ENCODE results near the gene PRR5. TPM values are rescaled to one million over a fixed set of nuclear protein-coding genes. Genes with fewer than 3 reads are reported as not detected.

PRR5 gene
- total RNA-seq, 1 experiment from 2014 or later, result 26.9 TPM

- TF ChIP-seq POLR2A (IDR thresholded peaks at IDR 0.05; ENCODE audit: borderline replicate concordance, extremely low read depth, insufficient read depth, insufficient read length) (no peak), EZH2phosphoT487 (IDR thresholded peaks at IDR 0.05; ENCODE audit: borderline replicate concordance) (no peak), CBX3 (IDR thresholded peaks at IDR 0.05; ENCODE audit: low read depth) (no peak), REST (IDR thresholded peaks at IDR 0.05; ENCODE audit: low read depth) (no peak), TCF7L2 (IDR thresholded peaks at IDR 0.05; ENCODE audit: borderline replicate concordance, extremely low read depth, insufficient read depth, insufficient read length) (no peak), POLR2AphosphoS5 (IDR thresholded peaks at IDR 0.05; ENCODE audit: low read depth, low read length) (no peak), YY1 (IDR thresholded peaks at IDR 0.05; ENCODE audit: extremely low read depth, insufficient replicate concordance, low read depth, low read length) (no peak), SRF (IDR thresholded peaks at IDR 0.05; ENCODE audit: low read depth) (no peak), ZFX (IDR thresholded peaks at IDR 0.05) (no peak)
- Histone ChIP-seq H3K9ac (ENCODE audit: low read length) (no peak overlapping the region), H3K27me3 (ENCODE audit: insufficient read depth, low read length) (no peaks in the 10 kb centered on the region), H3K79me2 (ENCODE audit: insufficient read depth, low read length) (peaks cover 99% of the 10 kb centered on the region), H3K27ac (ENCODE audit: low read depth, low read length) (no peak overlapping the region), H2AFZ (ENCODE audit: low read depth, low read length, poor library complexity, severe bottlenecking) (no peak overlapping the region), H4K20me1 (ENCODE audit: insufficient read depth) (peaks cover 12% of the 10 kb centered on the region; the same call in 1 of the 2 replicates), H3K4me2 (ENCODE audit: low read length) (no peak overlapping the region), H3K9me3 (ENCODE audit: control insufficient read depth in 1 of 2, insufficient read depth in 1 of 2, low read depth in 1 of 2, low read length in 2 of 2) (no peaks in the 10 kb centered on the region), H3K4me3 (replicated peaks in 1 of 2; ENCODE audit: low read depth in 1 of 2, low read length in 2 of 2) (no peak overlapping the region), H3K36me3 (ENCODE audit: control insufficient read depth in 1 of 2, insufficient read depth in 2 of 2, low read length in 2 of 2) (peaks cover 0 to 4% of the 10 kb centered on the region in 2 experiments; a peak in 1 of 4 replicates), H3K9me2 (ENCODE audit: insufficient read depth) (no peaks in the 10 kb centered on the region), H3K4me1 (ENCODE audit: control insufficient read depth in 1 of 2, insufficient read depth in 2 of 2, low read length in 2 of 2) (peaks cover 41 to 46% of the 10 kb centered on the region in 2 experiments)
- ATAC-seq (no peak), DNase-seq (ENCODE audit: low read depth, low spot score) (no peak)
- CTCF ChIA-PET, result no interaction called here
- RAD21 ChIA-PET (ENCODE audit: low non-redundant PET in 1 of 2, low total read pairs in 2 of 2, uncharacterized antibody in 2 of 2, unreplicated experiment in 2 of 2), result no interaction called here
- intact Hi-C loops (cut with micrococcal nuclease), result no loop called here
- BruUV-seq (replicated peaks), result no TSS peak
- POLR2A ChIA-PET, result no interaction called here
Observed at GRCh38 chr22:44759430-44760310, 57.7 kb downstream of the PRR5 start.
